DMS79 treated with DMSO at 0.1 percent for 48 hours (cell line): Measurements from ENCODE around the gene LRRC61.
"Not testable (repeated sequence)": the region's sequence is repeated elsewhere in the genome, so short reads cannot be mapped to it uniquely, and the experiment has no call there.

Experiments
- DNase-seq: peaks from one replicate; lab custom pipeline; 2025; lab: John Stamatoyannopoulos, UW

The LRRC61 gene

GRCh38 chr7:150307904-150308303 lies 15.3 kb upstream of the LRRC61 start:
- DNase-seq = no peak

- DNase-seq = no peak
Observed at GRCh38 chr7:150308575-150308974, 14.6 kb upstream of the LRRC61 start.

- no peak for DNase-seq
Observed at GRCh38 chr7:150311146-150311545, 12.0 kb upstream of the LRRC61 start.

- peak; percentile 5 for DNase-seq
Observed at GRCh38 chr7:150311711-150312110, 11.4 kb upstream of the LRRC61 start.

GRCh38 chr7:150312649-150313366 lies 10.3 kb upstream of the LRRC61 start:
- DNase-seq = not testable (repeated sequence)

- no peak for DNase-seq
Observed at GRCh38 chr7:150313367-150313809, 9.8 kb upstream of the LRRC61 start.

GRCh38 chr7:150313870-150314269 lies 9.3 kb upstream of the LRRC61 start:
- DNase-seq = no peak

GRCh38 chr7:150314639-150315239 lies 8.4 kb upstream of the LRRC61 start:
- DNase-seq = no peak

GRCh38 chr7:150316987-150317386 lies 6.2 kb upstream of the LRRC61 start:
- DNase-seq = not testable (repeated sequence)

GRCh38 chr7:150317748-150318444 lies 5.3 kb upstream of the LRRC61 start:
- no peak for DNase-seq

GRCh38 chr7:150321788-150322113 lies 1.4 kb upstream of the LRRC61 start:
- DNase-seq = no peak

- DNase-seq = no peak
Observed at GRCh38 chr7:150322114-150322832, 882 bp upstream of the LRRC61 start.

- DNase-seq = peak; percentile 27
Observed at GRCh38 chr7:150323682-150324372, 672 bp downstream of the LRRC61 start.

GRCh38 chr7:150324373-150324961 lies 1.3 kb downstream of the LRRC61 start:
- DNase-seq = peak; percentile 26

GRCh38 chr7:150325110-150325611 lies 2.0 kb downstream of the LRRC61 start:
- DNase-seq = no peak

- DNase-seq = no peak
Observed at GRCh38 chr7:150325901-150326300, 2.7 kb downstream of the LRRC61 start.

GRCh38 chr7:150326657-150327268 lies 3.6 kb downstream of the LRRC61 start:
- no peak for DNase-seq

- no peak for DNase-seq
Observed at GRCh38 chr7:150327308-150327707, 4.2 kb downstream of the LRRC61 start.

- no peak for DNase-seq
Observed at GRCh38 chr7:150329331-150330120, 6.4 kb downstream of the LRRC61 start.
